Activated naive CD8-positive, alpha-beta T cell (primary cell): ENCODE results near the gene GMFB.
"Not testable (repeated sequence)": the region's sequence is repeated elsewhere in the genome, so short reads cannot be mapped to it uniquely, and the experiment has no call there.

Source experiments
- H3K27ac Mint-ChIP-seq: one replicate; pipeline ENCODE4 v1.8.0; 2021; ENCODE audit warnings: mixed read lengths
- H3K27me3 Mint-ChIP-seq: one replicate; pipeline ENCODE4 v1.8.0; 2021; ENCODE audit warnings: mixed read lengths
- H3K36me3 Mint-ChIP-seq: one replicate; pipeline ENCODE4 v1.8.0; 2021; ENCODE audit warnings: mixed read lengths
- H3K4me1 Mint-ChIP-seq: one replicate; pipeline ENCODE4 v1.8.0; 2021; ENCODE audit warnings: low read depth, mixed read lengths
- H3K4me3 Mint-ChIP-seq: one replicate; pipeline ENCODE4 v1.8.0; 2021; ENCODE audit warnings: mild to moderate bottlenecking, mixed read lengths
- H3K9me3 Mint-ChIP-seq: one replicate; pipeline ENCODE4 v1.8.0; 2021; ENCODE audit warnings: low read depth, mixed read lengths

Gene GMFB

GRCh38 chr14:54483073-54483745 is 5.6 kb downstream of the GMFB start:
- Mint-ChIP-seq H3K27ac (peak overlapping the region; percentile 54), H3K36me3 (peaks cover 6% of the 10 kb centered on the region), H3K27me3 (no peaks in the 10 kb centered on the region), H3K4me3 (no peak overlapping the region), H3K4me1 (peaks cover 55% of the 10 kb centered on the region), H3K9me3 (no peaks in the 10 kb centered on the region)

GRCh38 chr14:54481695-54482094 is 7.1 kb downstream of the GMFB start:
- Mint-ChIP-seq H3K9me3 (no peaks in the 10 kb centered on the region), H3K4me3 (no peak overlapping the region), H3K36me3 (peaks cover 9% of the 10 kb centered on the region), H3K27me3 (no peaks in the 10 kb centered on the region), H3K4me1 (peaks cover 43% of the 10 kb centered on the region), H3K27ac (no peak overlapping the region)

DNA sequence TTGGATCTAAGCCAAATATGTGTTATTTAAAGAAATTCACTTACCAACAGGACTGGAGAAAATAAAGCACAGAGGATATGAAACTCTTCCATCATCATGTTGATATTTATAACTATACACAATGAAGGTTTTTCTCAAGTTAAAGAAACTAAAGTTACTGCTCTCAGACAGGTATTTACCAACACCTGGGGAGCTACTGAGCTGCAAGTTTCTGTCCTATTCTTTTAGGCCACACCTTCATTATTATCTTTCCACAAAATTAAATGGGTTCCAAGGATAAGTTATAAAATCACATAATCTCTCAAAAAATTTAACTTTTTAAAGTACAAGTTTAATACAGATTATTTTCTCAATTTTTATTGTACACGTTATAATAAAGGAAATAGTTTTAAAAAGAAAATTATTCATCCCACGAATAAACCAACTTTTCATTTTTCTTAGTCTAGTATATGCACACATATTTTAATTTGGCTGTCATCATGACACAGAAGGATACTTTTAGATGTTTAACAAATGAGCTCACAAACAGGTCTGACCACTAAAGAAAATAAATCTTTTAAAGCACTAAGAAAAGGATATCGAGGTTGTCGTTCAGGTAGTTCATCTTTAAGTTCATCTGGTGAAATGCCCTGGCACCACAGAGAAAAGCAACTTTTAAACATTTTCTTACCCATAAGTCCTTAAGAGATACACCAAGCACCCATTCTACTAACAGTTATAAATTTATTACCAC is 7.8 kb downstream of the GMFB start:
- H3K36me3 Mint-ChIP-seq = peaks cover 11% of the 10 kb centered on the region
- H3K4me3 Mint-ChIP-seq = no peak overlapping the region
- peaks cover 39% of the 10 kb centered on the region for H3K4me1 Mint-ChIP-seq
- H3K9me3 Mint-ChIP-seq = no peaks in the 10 kb centered on the region
- no peak overlapping the region for H3K27ac Mint-ChIP-seq
- no peaks in the 10 kb centered on the region for H3K27me3 Mint-ChIP-seq

DNA sequence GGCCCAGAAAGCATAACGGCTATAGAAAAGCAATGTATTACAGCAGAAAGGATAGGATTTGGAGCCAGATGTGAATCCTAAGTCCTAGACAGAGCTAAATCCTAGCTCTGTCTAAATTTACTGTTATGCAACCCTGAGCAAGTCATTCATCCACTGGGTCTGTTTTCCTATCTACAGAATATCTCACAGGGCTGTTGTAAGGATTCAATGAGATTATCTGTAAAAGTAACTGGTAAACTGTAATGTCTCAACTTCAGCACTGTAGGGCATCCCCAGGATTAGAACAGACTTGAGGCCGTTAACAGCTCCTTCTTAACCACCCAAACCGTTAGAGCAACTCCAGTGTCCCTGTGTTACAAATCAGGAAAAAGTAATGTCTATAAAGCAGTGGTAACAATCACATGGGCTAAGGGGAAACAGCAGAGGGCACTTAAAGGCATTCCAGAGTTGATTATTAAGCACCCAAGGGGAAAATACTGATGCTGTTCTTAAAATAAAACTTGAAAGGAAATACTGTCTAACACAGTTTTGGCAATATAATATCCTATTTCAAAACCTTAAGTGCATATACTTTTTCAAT is 10.1 kb downstream of the GMFB start:
- Mint-ChIP-seq H3K36me3 (peaks cover 12% of the 10 kb centered on the region), H3K27ac (no peak overlapping the region), H3K4me1 (peaks cover 23% of the 10 kb centered on the region), H3K9me3 (no peaks in the 10 kb centered on the region), H3K27me3 (no peaks in the 10 kb centered on the region), H3K4me3 (no peak overlapping the region)

DNA sequence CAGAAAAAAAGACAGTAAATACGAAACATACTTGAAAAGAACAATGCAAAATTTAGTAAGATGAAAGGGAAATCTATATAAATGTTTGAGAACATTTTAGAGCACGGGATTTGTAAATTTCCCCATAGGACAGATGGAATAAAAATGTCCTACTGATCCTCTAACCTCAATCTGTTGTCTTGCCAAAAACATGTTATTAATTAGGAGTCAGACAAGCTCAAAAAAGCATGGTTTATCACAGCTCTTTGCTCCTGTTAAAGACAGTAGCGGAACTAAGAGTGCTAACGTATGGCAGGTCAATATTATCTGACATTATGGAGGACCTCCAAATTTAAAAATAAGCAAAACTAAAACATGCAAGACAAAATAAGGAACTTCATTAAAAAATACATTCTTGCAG is 12.9 kb downstream of the GMFB start:
- H3K4me3 Mint-ChIP-seq = no peak overlapping the region

GRCh38 chr14:54475187-54475899 is 13.4 kb downstream of the GMFB start:
- no peak overlapping the region for H3K27ac Mint-ChIP-seq
- no peak overlapping the region for H3K4me3 Mint-ChIP-seq
- peaks cover 17% of the 10 kb centered on the region for H3K36me3 Mint-ChIP-seq

More for the DNA sequence above, 12.9 kb downstream of the GMFB start:
- no peaks in the 10 kb centered on the region for H3K27me3 Mint-ChIP-seq
- H3K9me3 Mint-ChIP-seq = no peaks in the 10 kb centered on the region
- peaks cover 17% of the 10 kb centered on the region for H3K36me3 Mint-ChIP-seq
- H3K4me1 Mint-ChIP-seq = peaks cover 8% of the 10 kb centered on the region
- H3K27ac Mint-ChIP-seq = no peak overlapping the region

DNA sequence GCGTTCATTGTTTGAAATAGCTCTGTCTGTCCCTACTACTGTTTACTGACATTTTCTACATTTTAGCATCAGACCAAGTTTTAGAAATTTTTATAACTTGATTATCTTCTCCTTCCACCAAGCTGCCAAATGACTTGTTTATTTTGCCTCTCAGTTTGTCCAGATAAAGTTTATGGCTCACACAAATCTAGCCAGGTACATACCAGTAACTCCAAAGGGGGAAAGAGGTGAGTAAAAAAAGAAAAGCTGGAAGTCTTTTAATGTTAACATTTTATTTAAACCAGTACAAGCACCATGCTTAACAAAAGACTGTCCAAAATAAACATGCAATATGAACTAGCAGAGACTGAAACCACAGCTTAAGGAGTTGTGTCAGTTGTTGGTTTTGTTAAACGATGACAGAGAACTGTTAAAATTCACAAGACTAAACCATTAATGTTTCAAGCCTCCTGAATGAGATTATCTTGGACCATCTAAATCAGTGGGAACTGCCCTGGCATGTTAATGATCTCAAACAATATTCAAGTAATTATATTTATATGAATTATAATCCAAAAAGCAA is 14.5 kb downstream of the GMFB start:
- Mint-ChIP-seq H3K4me3 (no peak overlapping the region), H3K4me1 (peaks cover 8% of the 10 kb centered on the region), H3K27me3 (no peaks in the 10 kb centered on the region), H3K27ac (no peak overlapping the region), H3K36me3 (peaks cover 18% of the 10 kb centered on the region), H3K9me3 (no peaks in the 10 kb centered on the region)

More at GRCh38 chr14:54475187-54475899, 13.4 kb downstream of the GMFB start:
- Mint-ChIP-seq H3K27me3 (no peaks in the 10 kb centered on the region), H3K9me3 (no peaks in the 10 kb centered on the region), H3K4me1 (peaks cover 8% of the 10 kb centered on the region)

GRCh38 chr14:54472315-54472714 is 16.5 kb downstream of the GMFB start:
- Mint-ChIP-seq H3K9me3 (peaks cover 5% of the 10 kb centered on the region), H3K4me1 (peaks cover 6% of the 10 kb centered on the region), H3K36me3 (peaks cover 25% of the 10 kb centered on the region), H3K27ac (no peak overlapping the region), H3K4me3 (no peak overlapping the region), H3K27me3 (no peaks in the 10 kb centered on the region)

DNA sequence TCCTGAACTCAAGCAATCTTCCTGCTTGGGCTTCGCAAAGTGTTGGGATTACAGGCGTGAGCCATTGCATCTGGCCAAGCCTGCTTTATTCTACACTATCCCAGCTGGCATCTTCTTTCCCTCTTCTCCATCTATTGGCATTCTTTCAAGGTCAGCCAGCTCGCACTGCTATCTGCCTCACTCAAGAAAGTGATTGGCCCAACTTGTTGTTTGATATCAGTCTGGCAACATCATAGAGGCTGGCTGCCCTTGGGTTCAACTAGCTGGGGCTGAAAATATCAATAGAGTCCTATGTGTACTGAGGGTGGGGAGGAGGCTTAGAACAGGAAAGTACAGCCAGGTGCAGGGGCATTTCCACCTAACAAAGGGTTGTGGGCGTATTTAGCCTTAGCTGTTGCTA is 17.1 kb downstream of the GMFB start:
- H3K27ac Mint-ChIP-seq = no peak overlapping the region
- peaks cover 24% of the 10 kb centered on the region for H3K36me3 Mint-ChIP-seq

GRCh38 chr14:54470701-54471100 is 18.1 kb downstream of the GMFB start:
- Mint-ChIP-seq H3K36me3 (peaks cover 21% of the 10 kb centered on the region), H3K9me3 (peaks cover 6% of the 10 kb centered on the region), H3K27me3 (no peaks in the 10 kb centered on the region), H3K4me1 (peaks cover 2% of the 10 kb centered on the region), H3K4me3 (no peak overlapping the region), H3K27ac (peak overlapping the region; percentile 41)

More for the DNA sequence above, 17.1 kb downstream of the GMFB start:
- H3K27me3 Mint-ChIP-seq = no peaks in the 10 kb centered on the region
- peaks cover 6% of the 10 kb centered on the region for H3K9me3 Mint-ChIP-seq
- no peak overlapping the region for H3K4me3 Mint-ChIP-seq
- peaks cover 6% of the 10 kb centered on the region for H3K4me1 Mint-ChIP-seq

- Mint-ChIP-seq H3K36me3 (peaks cover 17% of the 10 kb centered on the region), H3K4me1 (no peaks in the 10 kb centered on the region), H3K27ac (no peak overlapping the region), H3K27me3 (no peaks in the 10 kb centered on the region), H3K4me3 (no peak overlapping the region), H3K9me3 (peaks cover 6% of the 10 kb centered on the region)
These were observed 21.5 kb downstream of the GMFB start for GRCh38 chr14:54467280-54467679.

DNA sequence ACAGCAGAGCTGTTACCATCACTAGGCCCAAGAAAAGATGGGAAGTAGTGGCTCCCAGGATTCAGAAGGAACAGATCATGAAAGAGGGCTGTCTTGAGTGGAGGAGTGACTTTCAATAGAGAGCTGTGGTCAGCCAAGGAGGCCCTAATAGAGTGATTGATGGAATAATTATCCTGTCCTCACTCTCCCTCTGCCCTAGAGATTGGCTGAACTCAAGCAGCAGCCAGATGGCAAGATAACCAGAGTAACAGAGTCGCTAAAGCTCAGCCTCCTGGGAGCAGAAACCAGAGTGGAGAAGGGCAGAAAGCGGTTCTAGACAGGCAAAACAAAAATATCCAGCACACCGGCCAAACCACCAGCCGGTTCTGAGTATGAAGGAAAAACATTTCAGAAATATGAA is 23.1 kb downstream of the GMFB start:
- no peaks in the 10 kb centered on the region for H3K4me1 Mint-ChIP-seq
- H3K36me3 Mint-ChIP-seq = peaks cover 15% of the 10 kb centered on the region
- no peaks in the 10 kb centered on the region for H3K27me3 Mint-ChIP-seq
- H3K9me3 Mint-ChIP-seq = peaks cover 6% of the 10 kb centered on the region
- H3K4me3 Mint-ChIP-seq = no peak overlapping the region
- H3K27ac Mint-ChIP-seq = no peak overlapping the region

DNA sequence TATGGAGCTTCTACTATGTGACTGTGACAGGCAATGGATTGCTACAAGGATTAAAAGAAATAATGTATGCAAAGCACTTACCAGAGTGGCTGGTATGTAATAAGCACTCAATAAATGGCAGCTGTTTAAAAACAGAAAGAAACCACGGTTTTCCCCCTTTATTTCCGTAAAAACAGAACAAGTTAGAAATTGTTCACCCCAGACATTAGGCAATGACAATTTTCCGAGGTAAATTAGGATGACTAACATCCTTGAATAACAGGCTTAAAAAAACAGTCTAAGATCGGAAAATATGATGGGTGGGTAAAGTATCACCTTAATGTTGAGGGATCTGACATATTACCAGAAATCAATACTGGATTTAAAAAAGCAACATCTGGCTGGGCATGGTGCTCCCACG is 26.7 kb downstream of the GMFB start:
- Mint-ChIP-seq H3K36me3 (peaks cover 8% of the 10 kb centered on the region), H3K9me3 (peaks cover 3% of the 10 kb centered on the region), H3K4me1 (no peaks in the 10 kb centered on the region), H3K27ac (no peak overlapping the region), H3K27me3 (no peaks in the 10 kb centered on the region), H3K4me3 (no peak overlapping the region)

- peaks cover 8% of the 10 kb centered on the region for H3K36me3 Mint-ChIP-seq
- no peak overlapping the region for H3K4me3 Mint-ChIP-seq
- H3K27ac Mint-ChIP-seq = no peak overlapping the region
- peaks cover 3% of the 10 kb centered on the region for H3K9me3 Mint-ChIP-seq
- no peaks in the 10 kb centered on the region for H3K27me3 Mint-ChIP-seq
- no peaks in the 10 kb centered on the region for H3K4me1 Mint-ChIP-seq
These were observed 29.7 kb downstream of the GMFB start for GRCh38 chr14:54459106-54459505.

DNA sequence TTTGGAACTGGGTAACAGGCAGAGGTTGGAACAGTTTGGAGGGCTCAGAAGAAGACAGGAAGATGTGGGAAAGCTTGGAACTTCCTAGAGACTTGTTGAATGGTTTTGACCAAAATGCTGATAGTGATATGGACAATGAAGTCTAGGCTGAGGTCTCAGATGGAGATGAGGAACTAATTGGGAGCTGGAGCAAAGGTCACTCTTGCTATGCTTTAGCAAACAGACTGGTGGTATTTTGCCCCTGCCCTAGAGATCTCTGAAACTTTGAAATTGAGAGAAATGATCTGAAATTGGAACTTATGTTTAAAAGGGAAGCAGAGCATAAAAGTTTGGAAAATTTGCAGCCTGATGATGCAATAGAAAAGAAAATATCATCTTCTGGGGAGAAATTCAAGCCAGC is 30.2 kb downstream of the GMFB start:
- H3K4me3 Mint-ChIP-seq, H3K4me1 Mint-ChIP-seq, H3K36me3 Mint-ChIP-seq, H3K9me3 Mint-ChIP-seq, H3K27me3 Mint-ChIP-seq, H3K27ac Mint-ChIP-seq: not testable (repeated sequence)
